DMS 273 (cell line): ENCODE results near the gene LMO2.
A peak's percentile ranks its signal among the peaks of the same experiment; 100 is the strongest.

ENCODE experiments used
- DNase-seq: peaks from one replicate; lab custom pipeline; 2025; ENCODE audit not compliant: unreplicated experiment; lab: John Stamatoyannopoulos, UW

LMO2 gene

GRCh38 chr11:33915526-33915925 lies 23.6 kb upstream of the LMO2 start:
- no peak for DNase-seq

DNA sequence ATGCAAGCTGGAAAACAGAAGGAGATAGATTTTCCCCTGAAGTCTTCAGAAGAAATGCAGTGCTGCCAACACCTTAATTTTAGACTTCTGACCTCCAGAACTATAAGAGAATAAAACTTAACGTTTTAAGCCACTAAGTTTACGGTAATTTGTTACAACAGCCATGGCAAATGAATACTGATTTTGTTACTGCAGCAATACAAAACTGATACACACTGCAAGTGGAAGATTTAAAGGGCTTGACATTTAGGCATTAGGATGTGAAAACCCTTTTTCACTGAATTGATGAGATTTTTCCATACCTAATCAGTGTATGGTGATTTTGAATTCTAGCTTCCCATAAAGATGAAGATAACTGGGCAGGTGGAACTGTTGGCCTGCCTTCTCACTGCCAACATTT lies 22.1 kb upstream of the LMO2 start:
- no peak for DNase-seq

- DNase-seq = peak; percentile 75
Observed at GRCh38 chr11:33912405-33913361, 20.8 kb upstream of the LMO2 start.

- no peak for DNase-seq
Observed at GRCh38 chr11:33910958-33911339, 19.1 kb upstream of the LMO2 start.

GRCh38 chr11:33910296-33910957 lies 18.6 kb upstream of the LMO2 start:
- DNase-seq = peak; percentile 20

DNA sequence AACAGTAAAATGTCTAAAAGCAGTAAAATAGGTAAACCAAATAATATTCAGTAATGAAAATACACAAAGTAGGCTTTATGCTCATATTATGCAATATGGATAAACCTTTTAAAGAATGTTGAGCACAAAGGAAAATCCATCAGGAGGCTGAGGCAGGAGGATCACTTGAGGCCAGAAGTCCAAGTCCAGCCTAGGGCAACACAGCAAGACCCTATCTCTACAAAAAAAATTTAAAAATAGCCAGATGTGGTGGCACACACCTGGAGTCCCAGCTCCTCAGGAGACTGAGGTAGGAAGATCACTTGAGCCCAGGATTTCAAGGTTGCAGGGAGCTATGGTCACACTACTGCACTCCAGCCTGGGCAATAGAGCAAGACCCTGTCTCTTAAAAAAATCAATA lies 17.7 kb upstream of the LMO2 start:
- no peak for DNase-seq

GRCh38 chr11:33909150-33909549 lies 17.3 kb upstream of the LMO2 start:
- DNase-seq = no peak

GRCh38 chr11:33907421-33907820 lies 15.5 kb upstream of the LMO2 start:
- no peak for DNase-seq

- no peak for DNase-seq
Observed at GRCh38 chr11:33906484-33907186, 14.8 kb upstream of the LMO2 start.

- no peak for DNase-seq
Observed at GRCh38 chr11:33904102-33904501, 12.2 kb upstream of the LMO2 start.

DNA sequence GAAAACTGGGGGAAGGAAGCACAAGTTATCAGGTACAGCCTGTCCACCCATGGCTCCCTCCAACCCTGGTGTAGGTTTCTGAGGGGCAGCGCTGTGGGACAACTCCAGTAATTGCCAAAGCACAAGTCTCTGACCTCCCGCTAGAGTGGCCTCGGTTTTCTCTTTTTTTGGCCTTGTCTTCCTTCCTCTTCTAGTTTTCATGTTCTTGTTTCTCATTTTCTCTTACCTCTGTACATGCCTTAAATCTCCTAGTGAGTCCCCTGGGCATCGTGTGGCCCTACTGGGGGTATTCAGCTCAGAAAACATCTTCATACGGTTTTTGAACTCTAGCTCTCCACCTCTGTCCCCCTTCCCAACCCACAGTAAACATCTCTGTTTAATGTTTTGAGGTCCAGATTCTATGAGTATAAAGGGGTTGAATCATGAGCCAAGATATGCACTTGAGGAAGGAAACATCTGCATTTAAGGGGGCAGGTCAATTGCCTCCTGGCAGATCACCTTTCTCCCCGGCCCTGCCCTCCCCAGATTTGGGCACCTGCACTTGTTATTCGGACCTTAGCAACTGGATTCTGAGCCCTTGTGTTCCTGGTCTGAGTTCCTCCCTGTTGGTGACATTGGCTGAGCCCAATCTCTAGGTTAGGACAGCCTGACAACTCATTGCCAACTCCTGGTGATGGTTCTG lies 8.4 kb upstream of the LMO2 start:
- DNase-seq = no peak

GRCh38 chr11:33899400-33900037 lies 7.6 kb upstream of the LMO2 start:
- DNase-seq = peak; percentile 73

- no peak for DNase-seq
Observed at GRCh38 chr11:33898957-33899356, 7.1 kb upstream of the LMO2 start.

- DNase-seq = no peak
Observed at GRCh38 chr11:33897761-33898375, 6.0 kb upstream of the LMO2 start.

DNA sequence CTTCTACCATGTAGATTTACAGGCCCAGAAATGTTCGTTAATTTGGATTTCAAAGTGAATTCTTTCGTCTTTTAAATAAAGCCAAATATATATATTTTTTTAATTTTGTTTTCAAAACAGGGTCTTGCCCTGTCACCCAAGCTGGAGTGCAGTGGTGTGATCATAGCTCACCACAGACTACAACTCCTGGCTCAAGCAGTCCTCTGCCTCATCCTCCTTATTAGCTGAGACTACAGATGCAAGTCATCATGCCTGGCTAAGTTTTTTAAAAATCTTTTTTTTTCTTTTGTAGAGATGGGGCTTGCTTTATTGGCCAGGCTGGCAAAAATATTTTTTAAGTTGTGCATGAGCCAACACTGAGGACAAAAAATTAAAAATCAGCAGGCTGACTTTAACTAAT lies 5.0 kb upstream of the LMO2 start:
- no peak for DNase-seq

DNA sequence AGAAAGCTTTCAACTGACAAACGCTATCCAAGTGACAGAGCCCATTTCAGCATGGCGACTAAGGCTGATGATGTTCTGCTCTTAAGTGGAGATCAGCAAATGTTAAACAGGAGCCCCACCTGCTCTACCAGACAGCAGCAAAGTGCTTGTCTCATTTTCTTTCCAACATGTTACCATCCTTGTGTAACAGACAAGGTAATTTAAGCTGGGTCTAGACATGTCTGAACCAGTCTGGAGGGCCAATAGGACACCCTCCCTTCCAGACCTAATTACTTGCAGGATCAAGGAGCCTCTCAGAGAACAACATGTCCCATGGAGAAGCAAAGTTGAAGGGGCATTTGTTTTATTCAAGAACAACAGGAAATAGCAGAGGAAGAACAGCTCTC lies 3.9 kb upstream of the LMO2 start:
- peak; percentile 64 for DNase-seq

- DNase-seq = no peak
Observed at GRCh38 chr11:33894398-33894746, 2.5 kb upstream of the LMO2 start.

GRCh38 chr11:33893711-33894397 lies 2.0 kb upstream of the LMO2 start:
- no peak for DNase-seq

GRCh38 chr11:33892906-33893594 lies 1.2 kb upstream of the LMO2 start:
- DNase-seq = no peak
